Occipital lobe (tissue), 2 donors: ENCODE results near the gene MED17. TPM values are rescaled to one million over a fixed set of nuclear protein-coding genes. Genes with fewer than 3 reads are reported as not detected.

Experiments
- DNase-seq: peaks from one replicate; lab custom pipeline; 2025; lab: John Stamatoyannopoulos, UW
- total RNA-seq: library from RNA; depleted of rRNA; stranded (reverse); fragments of >200 nt; gene quantifications from one replicate; pipeline ENCODE4 v1.2.3, GENCODE V29; 2014

MED17 gene
- total RNA-seq, 1 donor from 2014 or later = 78.0 TPM

GRCh38 chr11:93817426-93818348 lies 33.6 kb downstream of the MED17 start:
- DNase-seq = no peak

GRCh38 chr11:93819966-93820695 lies 36.0 kb downstream of the MED17 start:
- no peak for DNase-seq

GRCh38 chr11:93820847-93821246 lies 36.8 kb downstream of the MED17 start:
- DNase-seq = no peak

GRCh38 chr11:93821617-93822016 lies 37.5 kb downstream of the MED17 start:
- no peak for DNase-seq

- no peak for DNase-seq
These were observed 38.3 kb downstream of the MED17 start for GRCh38 chr11:93822359-93822758.

- DNase-seq = no peak
These were observed 39.1 kb downstream of the MED17 start for GRCh38 chr11:93823210-93823609.

- no peak for DNase-seq
These were observed 43.3 kb downstream of the MED17 start for GRCh38 chr11:93827363-93827762.

GRCh38 chr11:93829598-93829997 lies 45.5 kb downstream of the MED17 start:
- DNase-seq = no peak

- no peak for DNase-seq
These were observed 47.5 kb downstream of the MED17 start for GRCh38 chr11:93831343-93832127.

GRCh38 chr11:93832780-93833179 lies 48.7 kb downstream of the MED17 start:
- DNase-seq = no peak

GRCh38 chr11:93838967-93839366 lies 54.9 kb downstream of the MED17 start:
- no peak for DNase-seq

GRCh38 chr11:93840180-93840579 lies 56.1 kb downstream of the MED17 start:
- no peak for DNase-seq

GRCh38 chr11:93840981-93841380 lies 56.9 kb downstream of the MED17 start:
- no peak for DNase-seq

GRCh38 chr11:93841446-93841845 lies 57.4 kb downstream of the MED17 start:
- DNase-seq = no peak

GRCh38 chr11:93842034-93842433 lies 58.0 kb downstream of the MED17 start:
- no peak for DNase-seq

GRCh38 chr11:93842461-93842860 lies 58.4 kb downstream of the MED17 start:
- DNase-seq = no peak

GRCh38 chr11:93843906-93844305 lies 59.8 kb downstream of the MED17 start:
- no peak for DNase-seq

GRCh38 chr11:93844568-93844967 lies 60.5 kb downstream of the MED17 start:
- DNase-seq = no peak

- DNase-seq = no peak
These were observed 61.4 kb downstream of the MED17 start for GRCh38 chr11:93845181-93846092.

GRCh38 chr11:93846411-93846810 lies 62.3 kb downstream of the MED17 start:
- no peak for DNase-seq

GRCh38 chr11:93849201-93849600 lies 65.1 kb downstream of the MED17 start:
- no peak for DNase-seq
